ENCODE data around the gene DHRS2. TPM values are rescaled to one million over a fixed set of nuclear protein-coding genes. Genes with fewer than 3 reads are reported as not detected.
A peak's percentile ranks its signal among the peaks of the same experiment; 100 is the strongest.

DHRS2 gene
- total and polyA plus RNA-seq, 2 of the 13 experiments (the other 11 are each of a cell fraction or from before 2014, with no cell fraction given), result 1,621 to 3,021 TPM

DNA sequence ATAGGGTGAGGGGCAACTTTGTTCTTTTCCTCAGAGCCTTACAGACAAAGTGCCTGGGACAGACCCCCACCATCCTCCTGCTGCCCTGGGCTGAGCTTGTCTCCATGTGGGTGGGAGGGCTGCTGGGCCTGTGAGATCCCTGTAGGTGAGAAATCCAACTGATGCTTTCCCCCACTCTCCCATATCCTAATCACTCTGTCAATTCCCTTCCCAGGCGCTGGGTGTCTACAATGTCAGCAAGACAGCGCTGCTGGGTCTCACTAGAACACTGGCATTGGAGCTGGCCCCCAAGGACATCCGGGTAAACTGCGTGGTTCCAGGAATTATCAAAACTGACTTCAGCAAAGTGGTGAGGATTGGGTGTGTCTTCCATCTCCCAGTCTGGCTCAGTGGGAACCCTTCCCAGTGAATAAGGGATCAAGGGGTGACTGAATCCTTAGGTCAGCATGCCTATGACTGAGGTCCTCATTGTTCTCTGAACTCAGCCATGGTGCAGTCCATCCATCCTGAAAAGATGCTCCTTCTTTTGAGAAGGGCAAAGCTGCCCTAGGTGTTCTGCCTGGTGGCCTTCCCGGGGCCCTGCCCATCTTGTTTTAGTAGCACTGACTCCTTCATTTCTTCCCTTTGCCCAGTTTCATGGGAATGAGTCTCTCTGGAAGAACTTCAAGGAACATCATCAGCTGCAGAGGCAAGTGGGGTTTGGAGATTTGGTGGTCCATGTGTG, 8.2 kb downstream of the DHRS2 start (continued):
- TF ChIP-seq, protein P1, sequence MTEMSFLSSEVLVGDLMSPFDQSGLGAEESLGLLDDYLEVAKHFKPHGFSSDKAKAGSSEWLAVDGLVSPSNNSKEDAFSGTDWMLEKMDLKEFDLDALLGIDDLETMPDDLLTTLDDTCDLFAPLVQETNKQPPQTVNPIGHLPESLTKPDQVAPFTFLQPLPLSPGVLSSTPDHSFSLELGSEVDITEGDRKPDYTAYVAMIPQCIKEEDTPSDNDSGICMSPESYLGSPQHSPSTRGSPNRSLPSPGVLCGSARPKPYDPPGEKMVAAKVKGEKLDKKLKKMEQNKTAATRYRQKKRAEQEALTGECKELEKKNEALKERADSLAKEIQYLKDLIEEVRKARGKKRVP (CRISPR knock-in tag; IDR thresholded peaks at IDR 0.05), result peak in 1 of 2 experiments; percentile 73; a peak in 2 of 4 replicates
- TF ChIP-seq, protein P2, sequence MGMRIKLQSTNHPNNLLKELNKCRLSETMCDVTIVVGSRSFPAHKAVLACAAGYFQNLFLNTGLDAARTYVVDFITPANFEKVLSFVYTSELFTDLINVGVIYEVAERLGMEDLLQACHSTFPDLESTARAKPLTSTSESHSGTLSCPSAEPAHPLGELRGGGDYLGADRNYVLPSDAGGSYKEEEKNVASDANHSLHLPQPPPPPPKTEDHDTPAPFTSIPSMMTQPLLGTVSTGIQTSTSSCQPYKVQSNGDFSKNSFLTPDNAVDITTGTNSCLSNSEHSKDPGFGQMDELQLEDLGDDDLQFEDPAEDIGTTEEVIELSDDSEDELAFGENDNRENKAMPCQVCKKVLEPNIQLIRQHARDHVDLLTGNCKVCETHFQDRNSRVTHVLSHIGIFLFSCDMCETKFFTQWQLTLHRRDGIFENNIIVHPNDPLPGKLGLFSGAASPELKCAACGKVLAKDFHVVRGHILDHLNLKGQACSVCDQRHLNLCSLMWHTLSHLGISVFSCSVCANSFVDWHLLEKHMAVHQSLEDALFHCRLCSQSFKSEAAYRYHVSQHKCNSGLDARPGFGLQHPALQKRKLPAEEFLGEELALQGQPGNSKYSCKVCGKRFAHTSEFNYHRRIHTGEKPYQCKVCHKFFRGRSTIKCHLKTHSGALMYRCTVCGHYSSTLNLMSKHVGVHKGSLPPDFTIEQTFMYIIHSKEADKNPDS (CRISPR knock-in tag; IDR thresholded peaks at IDR 0.05), result no peak
- TF ChIP-seq ZNF619 (CRISPR knock-in tag; IDR thresholded peaks at IDR 0.05), result no peak
- no peak for TF ChIP-seq ZNF256 (CRISPR knock-in tag; conservative IDR thresholded peaks at IDR 0.05)
- TF ChIP-seq CHCHD3 (CRISPR knock-in tag; IDR thresholded peaks at IDR 0.05), result 0 out of 2 replicates have a peak, but pooled peaks have one; percentile 61
- no peak for TF ChIP-seq SYNCRIP (IDR thresholded peaks at IDR 0.05; ENCODE audit: insufficient read depth, low read depth, low read length)
- no peak for TF ChIP-seq ZFP37 (CRISPR knock-in tag; IDR thresholded peaks at IDR 0.05; ENCODE audit: borderline replicate concordance)
- TF ChIP-seq SSRP1 (CRISPR knock-in tag; IDR thresholded peaks at IDR 0.05), result no peak; the same call in 1 of the 2 replicates
- TF ChIP-seq RBM22 (optimal IDR thresholded peaks at IDR 0.05; ENCODE audit: low read length), result peak; percentile 37
- TF ChIP-seq PCBP2 (optimal IDR thresholded peaks at IDR 0.05; ENCODE audit: low read depth, low read length, poor library complexity, severe bottlenecking), result no peak
- TF ChIP-seq KMT2B (CRISPR knock-in tag; IDR thresholded peaks at IDR 0.05), result no peak
- no peak for TF ChIP-seq HNRNPUL1 (IDR thresholded peaks at IDR 0.05; ENCODE audit: low read depth, low read length)
- no peak for TF ChIP-seq CBX2 (IDR thresholded peaks at IDR 0.05; ENCODE audit: low read depth, low read length)
- no peak for TF ChIP-seq CBX2 (CRISPR knock-in tag; IDR thresholded peaks at IDR 0.05; ENCODE audit: low read depth)
- peak; percentile 23 for TF ChIP-seq AGO2 (optimal IDR thresholded peaks at IDR 0.05; ENCODE audit: low read depth, low read length)
- no peak for TF ChIP-seq HHEX (CRISPR knock-in tag; IDR thresholded peaks at IDR 0.05)
- TF ChIP-seq ZNF567 (CRISPR knock-in tag; IDR thresholded peaks at IDR 0.05; ENCODE audit: borderline replicate concordance), result no peak
- TF ChIP-seq, protein P3, sequence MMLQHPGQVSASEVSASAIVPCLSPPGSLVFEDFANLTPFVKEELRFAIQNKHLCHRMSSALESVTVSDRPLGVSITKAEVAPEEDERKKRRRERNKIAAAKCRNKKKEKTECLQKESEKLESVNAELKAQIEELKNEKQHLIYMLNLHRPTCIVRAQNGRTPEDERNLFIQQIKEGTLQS (CRISPR knock-in tag; IDR thresholded peaks at IDR 0.05), result no peak
- TF ChIP-seq RNF2 (conservative IDR thresholded peaks at IDR 0.05; ENCODE audit: low read depth), result no peak
- TF ChIP-seq, protein P4, sequence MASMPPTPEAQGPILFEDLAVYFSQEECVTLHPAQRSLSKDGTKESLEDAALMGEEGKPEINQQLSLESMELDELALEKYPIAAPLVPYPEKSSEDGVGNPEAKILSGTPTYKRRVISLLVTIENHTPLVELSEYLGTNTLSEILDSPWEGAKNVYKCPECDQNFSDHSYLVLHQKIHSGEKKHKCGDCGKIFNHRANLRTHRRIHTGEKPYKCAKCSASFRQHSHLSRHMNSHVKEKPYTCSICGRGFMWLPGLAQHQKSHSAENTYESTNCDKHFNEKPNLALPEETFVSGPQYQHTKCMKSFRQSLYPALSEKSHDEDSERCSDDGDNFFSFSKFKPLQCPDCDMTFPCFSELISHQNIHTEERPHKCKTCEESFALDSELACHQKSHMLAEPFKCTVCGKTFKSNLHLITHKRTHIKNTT (CRISPR knock-in tag; IDR thresholded peaks at IDR 0.05), result no peak
- no peak for TF ChIP-seq ZNF839 (CRISPR knock-in tag; IDR thresholded peaks at IDR 0.05; ENCODE audit: borderline replicate concordance)
- no peak for TF ChIP-seq JUNB (CRISPR knock-in tag; IDR thresholded peaks at IDR 0.05; ENCODE audit: borderline replicate concordance)
- TF ChIP-seq ATF7 (IDR thresholded peaks at IDR 0.05), result no peak
- no peak for TF ChIP-seq ATF7 (CRISPR knock-in tag; IDR thresholded peaks at IDR 0.05)
- TF ChIP-seq ZNF33A (CRISPR knock-in tag; IDR thresholded peaks at IDR 0.05; ENCODE audit: borderline replicate concordance), result no peak
- TF ChIP-seq, protein P5, sequence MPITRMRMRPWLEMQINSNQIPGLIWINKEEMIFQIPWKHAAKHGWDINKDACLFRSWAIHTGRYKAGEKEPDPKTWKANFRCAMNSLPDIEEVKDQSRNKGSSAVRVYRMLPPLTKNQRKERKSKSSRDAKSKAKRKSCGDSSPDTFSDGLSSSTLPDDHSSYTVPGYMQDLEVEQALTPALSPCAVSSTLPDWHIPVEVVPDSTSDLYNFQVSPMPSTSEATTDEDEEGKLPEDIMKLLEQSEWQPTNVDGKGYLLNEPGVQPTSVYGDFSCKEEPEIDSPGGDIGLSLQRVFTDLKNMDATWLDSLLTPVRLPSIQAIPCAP (CRISPR knock-in tag; IDR thresholded peaks at IDR 0.05; ENCODE audit: low read depth), result no peak

Measured in HepG2 (cell line).